ENCODE measurements around the gene PHOX2B.

PHOX2B gene

GRCh38 chr4:41748571-41749475 is at the start of gene PHOX2B:
TSS of gene PHOX2B (minus strand) at chr4:41748725. CDS start at chr4:41748610, 115 bp downstream.
- DNase-seq (ENCODE audit: low spot score in 2 of 2) = no peak
- Mint-ChIP-seq H3K27ac (no peak within 1 kb of the TSS), H3K4me3 (no peak within 1 kb of the TSS), H3K27me3 (peaks cover 33% of the 10 kb centered on the region), H3K4me1 (no peaks in the 10 kb centered on the region), H3K9me3 (no peaks in the 10 kb centered on the region), H3K36me3 (no peaks in the 10 kb centered on the region)
- ATAC-seq (ENCODE audit: low read depth) = no peak

- H3K4me3 Mint-ChIP-seq = no peak overlapping the region
- H3K4me1 Mint-ChIP-seq = peaks cover under 1% of the 10 kb centered on the region
- H3K36me3 Mint-ChIP-seq = no peaks in the 10 kb centered on the region
- H3K9me3 Mint-ChIP-seq = peaks cover 6% of the 10 kb centered on the region
- peaks cover 2% of the 10 kb centered on the region for H3K27me3 Mint-ChIP-seq
- DNase-seq (ENCODE audit: low spot score in 2 of 2) = no peak
- ATAC-seq (ENCODE audit: low read depth) = no peak
- H3K27ac Mint-ChIP-seq = no peak overlapping the region
Observed at GRCh38 chr4:41797260-41797659, 48.7 kb upstream of the PHOX2B start.

GRCh38 chr4:41796545-41797210 is 48.2 kb upstream of the PHOX2B start:
- H3K27ac Mint-ChIP-seq = no peak overlapping the region
- peaks cover 3% of the 10 kb centered on the region for H3K4me1 Mint-ChIP-seq
- ATAC-seq (ENCODE audit: low read depth) = no peak
- H3K9me3 Mint-ChIP-seq = peaks cover 6% of the 10 kb centered on the region
- H3K4me3 Mint-ChIP-seq = no peak overlapping the region
- DNase-seq (ENCODE audit: low spot score in 2 of 2) = no peak
- H3K36me3 Mint-ChIP-seq = no peaks in the 10 kb centered on the region
- peaks cover 2% of the 10 kb centered on the region for H3K27me3 Mint-ChIP-seq

GRCh38 chr4:41795796-41796385 is 47.4 kb upstream of the PHOX2B start:
- Mint-ChIP-seq H3K36me3 (no peaks in the 10 kb centered on the region), H3K4me3 (no peak overlapping the region), H3K27ac (no peak overlapping the region), H3K9me3 (peaks cover 3% of the 10 kb centered on the region), H3K27me3 (peaks cover 2% of the 10 kb centered on the region), H3K4me1 (peaks cover 3% of the 10 kb centered on the region)
- ATAC-seq (ENCODE audit: low read depth) (no peak), DNase-seq (ENCODE audit: low spot score in 2 of 2) (no peak)

- no peak for ATAC-seq (ENCODE audit: low read depth)
- DNase-seq (ENCODE audit: low spot score in 2 of 2) = no peak
- no peak overlapping the region for H3K27ac Mint-ChIP-seq
- H3K9me3 Mint-ChIP-seq = no peaks in the 10 kb centered on the region
- no peaks in the 10 kb centered on the region for H3K36me3 Mint-ChIP-seq
- peaks cover 3% of the 10 kb centered on the region for H3K4me1 Mint-ChIP-seq
- H3K4me3 Mint-ChIP-seq = no peak overlapping the region
- no peaks in the 10 kb centered on the region for H3K27me3 Mint-ChIP-seq
Observed at GRCh38 chr4:41792166-41792565, 43.6 kb upstream of the PHOX2B start.

GRCh38 chr4:41791557-41791956 is 43.0 kb upstream of the PHOX2B start:
- no peaks in the 10 kb centered on the region for H3K36me3 Mint-ChIP-seq
- DNase-seq (ENCODE audit: low spot score in 2 of 2) = no peak
- H3K4me3 Mint-ChIP-seq = no peak overlapping the region
- H3K9me3 Mint-ChIP-seq = no peaks in the 10 kb centered on the region
- H3K27me3 Mint-ChIP-seq = no peaks in the 10 kb centered on the region
- ATAC-seq (ENCODE audit: low read depth) = no peak
- no peak overlapping the region for H3K27ac Mint-ChIP-seq
- H3K4me1 Mint-ChIP-seq = peaks cover 3% of the 10 kb centered on the region

- H3K27me3 Mint-ChIP-seq = no peaks in the 10 kb centered on the region
- no peak overlapping the region for H3K4me3 Mint-ChIP-seq
- DNase-seq (ENCODE audit: low spot score in 2 of 2) = no peak
- no peaks in the 10 kb centered on the region for H3K36me3 Mint-ChIP-seq
- H3K9me3 Mint-ChIP-seq = no peaks in the 10 kb centered on the region
- no peak overlapping the region for H3K27ac Mint-ChIP-seq
- ATAC-seq (ENCODE audit: low read depth) = no peak
- peaks cover 3% of the 10 kb centered on the region for H3K4me1 Mint-ChIP-seq
Observed at GRCh38 chr4:41787931-41788330, 39.4 kb upstream of the PHOX2B start.

- H3K4me1 Mint-ChIP-seq = no peaks in the 10 kb centered on the region
- H3K4me3 Mint-ChIP-seq = no peak overlapping the region
- ATAC-seq (ENCODE audit: low read depth) (no peak), DNase-seq (ENCODE audit: low spot score in 2 of 2) (no peak)
- H3K27ac Mint-ChIP-seq = no peak overlapping the region
- no peaks in the 10 kb centered on the region for H3K36me3 Mint-ChIP-seq
- H3K9me3 Mint-ChIP-seq = no peaks in the 10 kb centered on the region
- H3K27me3 Mint-ChIP-seq = no peaks in the 10 kb centered on the region
Observed at GRCh38 chr4:41785665-41786064, 37.1 kb upstream of the PHOX2B start.

- no peak for ATAC-seq (ENCODE audit: low read depth)
- H3K36me3 Mint-ChIP-seq = no peaks in the 10 kb centered on the region
- H3K9me3 Mint-ChIP-seq = no peaks in the 10 kb centered on the region
- no peaks in the 10 kb centered on the region for H3K4me1 Mint-ChIP-seq
- no peak overlapping the region for H3K4me3 Mint-ChIP-seq
- no peak overlapping the region for H3K27ac Mint-ChIP-seq
- no peaks in the 10 kb centered on the region for H3K27me3 Mint-ChIP-seq
- DNase-seq (ENCODE audit: low spot score in 2 of 2) = no peak
Observed at GRCh38 chr4:41784191-41784979, 35.9 kb upstream of the PHOX2B start.

GRCh38 chr4:41776466-41776865 is 27.9 kb upstream of the PHOX2B start:
- DNase-seq (ENCODE audit: low spot score in 2 of 2) (no peak), ATAC-seq (ENCODE audit: low read depth) (no peak)
- Mint-ChIP-seq H3K9me3 (no peaks in the 10 kb centered on the region), H3K4me1 (no peaks in the 10 kb centered on the region), H3K27ac (no peak overlapping the region), H3K27me3 (no peaks in the 10 kb centered on the region), H3K4me3 (no peak overlapping the region), H3K36me3 (no peaks in the 10 kb centered on the region)

GRCh38 chr4:41763729-41764128 is 15.2 kb upstream of the PHOX2B start:
- no peak for DNase-seq (ENCODE audit: low spot score in 2 of 2)
- no peaks in the 10 kb centered on the region for H3K9me3 Mint-ChIP-seq
- no peaks in the 10 kb centered on the region for H3K4me1 Mint-ChIP-seq

GRCh38 chr4:41758884-41759283 is 10.4 kb upstream of the PHOX2B start:
- Mint-ChIP-seq H3K9me3 (no peaks in the 10 kb centered on the region), H3K27me3 (peaks cover 16% of the 10 kb centered on the region), H3K4me3 (no peak overlapping the region), H3K4me1 (no peaks in the 10 kb centered on the region), H3K27ac (no peak overlapping the region), H3K36me3 (no peaks in the 10 kb centered on the region)
- no peak for ATAC-seq (ENCODE audit: low read depth)
- no peak for DNase-seq (ENCODE audit: low spot score in 2 of 2)

More at GRCh38 chr4:41763729-41764128, 15.2 kb upstream of the PHOX2B start:
- H3K27ac Mint-ChIP-seq = no peak overlapping the region
- H3K36me3 Mint-ChIP-seq = no peaks in the 10 kb centered on the region
- no peak overlapping the region for H3K4me3 Mint-ChIP-seq
- no peak for ATAC-seq (ENCODE audit: low read depth)
- H3K27me3 Mint-ChIP-seq = peaks cover 7% of the 10 kb centered on the region

- Mint-ChIP-seq H3K36me3 (no peaks in the 10 kb centered on the region), H3K27me3 (peaks cover 22% of the 10 kb centered on the region), H3K4me1 (no peaks in the 10 kb centered on the region), H3K27ac (no peak overlapping the region), H3K9me3 (no peaks in the 10 kb centered on the region), H3K4me3 (no peak overlapping the region)
- ATAC-seq (ENCODE audit: low read depth) = no peak
- DNase-seq (ENCODE audit: low spot score in 2 of 2) = no peak
Observed at GRCh38 chr4:41757521-41758156, 9.1 kb upstream of the PHOX2B start.

Data from memory B cell (primary cell).